SH-SY5Y (cell line): Measurements from ENCODE around the gene ZBED3.

Source experiments
- GATA2 ChIP-seq: IDR thresholded peaks from 2 replicates; pipeline ENCODE4 v1.6.1; 2011; ENCODE audit warnings: mild to moderate bottlenecking, low read depth, low read length
- GATA3 ChIP-seq: IDR thresholded peaks from 2 replicates; pipeline ENCODE4 v1.6.1; 2011; ENCODE audit warnings: low read depth, mild to moderate bottlenecking, low read length, moderate library complexity

The ZBED3 gene

DNA sequence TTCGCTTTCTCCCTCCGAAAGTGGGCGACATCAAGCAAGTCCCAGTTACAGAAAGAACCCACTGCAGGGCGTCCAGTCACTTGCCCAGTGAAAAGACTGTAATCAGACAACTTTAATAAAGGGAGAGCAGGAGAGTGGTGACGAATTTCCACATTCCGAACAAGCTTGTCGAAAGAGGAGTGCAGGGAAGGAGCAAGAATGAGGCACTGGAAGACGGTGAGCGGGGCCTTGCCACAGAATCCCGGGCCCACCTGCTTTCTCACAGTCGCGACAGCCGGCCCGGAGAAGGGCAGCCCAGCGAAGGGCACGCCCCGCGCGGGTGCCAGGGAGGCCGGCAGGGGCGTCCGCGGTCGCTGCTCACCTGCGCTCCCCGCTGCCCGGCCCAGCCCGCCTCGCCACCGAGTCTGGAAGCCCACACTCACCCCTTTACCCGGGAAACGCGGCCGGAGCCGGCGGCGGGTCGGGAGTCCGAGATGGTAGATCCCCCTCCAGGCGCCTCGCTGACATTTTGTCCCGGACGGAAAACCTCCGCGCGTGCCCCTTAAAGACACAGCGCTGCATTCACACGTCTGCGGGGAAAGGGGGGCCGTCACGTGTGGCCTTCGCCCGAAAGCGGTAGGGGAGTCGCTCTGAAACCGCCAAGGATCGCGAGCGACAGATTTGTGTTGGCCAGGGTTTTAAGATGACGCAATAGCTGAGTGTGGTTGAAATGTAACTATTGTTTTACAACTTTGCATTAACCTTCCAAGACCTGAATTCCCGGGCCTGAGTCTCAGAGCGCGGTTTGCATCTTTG lies at the start of gene ZBED3:
Gene ZBED3, minus strand, starts transcription at position 597 of the 795 bp plus-strand sequence. CDS start 9,407 bp downstream, outside the sequence.
- no peak for TF ChIP-seq GATA2
- no peak for TF ChIP-seq GATA3

- TF ChIP-seq GATA3 (no peak), GATA2 (no peak)
Measured at GRCh38 chr5:77133061-77133758, 46.1 kb upstream of the ZBED3 start.

DNA sequence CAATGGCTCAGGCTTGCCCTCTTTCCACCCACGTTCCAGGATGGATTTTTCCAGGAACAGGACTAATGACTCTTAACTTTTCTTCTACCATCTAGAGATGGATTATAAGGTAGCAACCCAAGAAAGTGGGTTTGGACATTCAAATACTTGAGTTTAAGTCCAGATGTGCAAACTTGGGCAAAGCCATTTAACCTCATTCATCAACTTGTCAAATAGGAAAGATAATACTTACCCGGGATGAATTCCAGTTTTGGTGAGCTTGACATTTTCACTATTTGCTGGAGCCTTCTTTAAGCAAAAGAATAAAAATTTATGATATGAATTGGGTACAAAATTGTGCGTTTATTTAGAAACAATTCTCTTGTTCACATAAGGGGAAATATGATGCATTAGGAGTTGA lies 44.3 kb upstream of the ZBED3 start:
- TF ChIP-seq GATA2 (no peak), GATA3 (no peak)

GRCh38 chr5:77129391-77129990 lies 42.4 kb upstream of the ZBED3 start:
- TF ChIP-seq GATA3 (no peak), GATA2 (no peak)

- TF ChIP-seq GATA2 (no peak), GATA3 (no peak)
Measured at GRCh38 chr5:77128411-77129061, 41.5 kb upstream of the ZBED3 start.

GRCh38 chr5:77123057-77123456 lies 36.0 kb upstream of the ZBED3 start:
- TF ChIP-seq GATA3 (no peak), GATA2 (no peak)

DNA sequence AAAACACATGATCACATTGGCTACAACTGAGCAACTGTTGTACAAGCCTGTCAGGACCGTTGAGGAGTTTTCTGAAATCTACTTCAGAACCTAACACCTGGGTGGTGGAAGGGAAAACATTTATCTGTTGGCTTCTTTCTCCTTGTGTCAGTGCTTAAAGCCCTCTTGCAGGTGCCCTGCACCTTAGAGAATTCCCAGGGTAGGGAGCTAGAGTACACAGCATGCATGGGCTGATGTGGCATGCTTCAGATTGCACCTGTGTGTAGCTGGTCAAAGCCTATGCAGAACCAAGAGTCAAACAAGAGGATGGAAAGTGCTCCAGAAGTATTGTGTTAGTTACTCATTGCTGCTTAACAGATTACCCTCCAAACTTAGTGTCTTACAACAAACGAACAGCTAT lies 33.6 kb upstream of the ZBED3 start:
- no peak for TF ChIP-seq GATA3
- TF ChIP-seq GATA2: no peak

DNA sequence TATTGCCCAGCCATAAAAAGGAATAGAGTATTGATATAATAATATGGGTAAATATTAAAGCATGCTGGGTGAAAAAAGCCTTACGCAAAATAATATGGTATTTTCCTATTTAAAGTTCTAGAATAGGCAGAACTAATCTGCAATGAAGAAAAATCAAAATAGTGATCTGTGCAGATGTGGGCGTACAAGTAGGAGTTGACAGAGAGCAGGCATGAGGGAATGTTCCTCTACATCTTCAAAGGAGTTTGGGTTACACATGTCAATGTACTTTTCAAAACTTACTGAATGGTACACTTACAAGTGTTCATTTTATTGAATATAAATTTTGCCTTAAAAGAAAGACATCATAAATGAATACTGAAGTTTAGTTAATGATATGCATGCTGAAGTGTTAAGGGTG lies 33.0 kb upstream of the ZBED3 start:
- no peak for TF ChIP-seq GATA2
- no peak for TF ChIP-seq GATA3

DNA sequence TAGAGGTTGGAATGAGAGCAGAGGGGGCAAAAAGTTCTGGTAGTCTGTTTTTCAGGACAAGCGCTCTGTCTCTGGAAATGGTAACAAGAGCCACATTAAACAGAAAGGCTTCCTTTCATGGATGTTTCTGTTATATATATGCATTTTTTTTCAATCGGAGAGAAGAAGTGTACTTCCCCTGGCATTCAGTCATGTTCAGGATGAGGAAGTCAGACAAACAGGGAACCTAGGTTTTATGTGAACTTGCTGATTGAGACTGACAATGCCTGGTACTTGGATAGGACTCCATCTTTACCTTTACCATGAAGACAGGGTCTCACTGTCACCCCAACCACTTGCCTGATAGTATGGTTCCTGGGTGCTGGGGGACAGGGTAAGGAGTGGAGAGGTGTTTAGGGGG lies 30.1 kb upstream of the ZBED3 start:
- no peak for TF ChIP-seq GATA3
- TF ChIP-seq GATA2: no peak

GRCh38 chr5:77104813-77105212 lies 17.7 kb upstream of the ZBED3 start:
- TF ChIP-seq GATA2: no peak
- TF ChIP-seq GATA3: no peak

DNA sequence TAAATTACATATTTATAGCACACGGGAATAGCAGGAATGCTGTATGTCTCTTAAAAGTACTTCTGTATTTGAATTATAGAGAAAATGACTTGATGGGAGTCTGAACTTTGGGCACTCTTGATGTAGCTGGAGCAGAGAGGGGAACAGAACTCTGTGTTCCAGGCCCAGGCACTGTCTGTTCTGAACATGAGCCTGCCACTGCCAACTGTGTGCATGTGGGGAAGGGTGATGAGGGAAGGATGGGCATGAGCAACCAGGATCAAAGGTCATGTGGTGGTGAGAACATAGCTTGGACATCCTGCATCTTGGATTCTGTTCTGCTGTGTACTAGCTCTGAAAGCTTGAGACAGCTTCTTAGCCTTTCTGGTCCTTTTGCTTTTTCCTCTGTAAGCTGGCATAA lies 16.4 kb upstream of the ZBED3 start:
- TF ChIP-seq GATA3: no peak
- no peak for TF ChIP-seq GATA2

GRCh38 chr5:77102549-77102948 lies 15.5 kb upstream of the ZBED3 start:
- TF ChIP-seq GATA2 (no peak), GATA3 (no peak)

GRCh38 chr5:77101298-77101697 lies 14.2 kb upstream of the ZBED3 start:
- TF ChIP-seq GATA3 (no peak), GATA2 (no peak)

GRCh38 chr5:77095189-77095588 lies 8.1 kb upstream of the ZBED3 start:
- TF ChIP-seq GATA2: no peak
- no peak for TF ChIP-seq GATA3
